Chondrocyte (in vitro differentiated cells): ENCODE measurements around the gene SGCE. TPM values are rescaled to one million over a fixed set of nuclear protein-coding genes. Genes with fewer than 3 reads are reported as not detected.

Source experiments
- DNase-seq: peaks from one replicate; pipeline ENCODE4 v3.0.0; 2021; ENCODE audit warnings: mixed read lengths, low spot score
- H3K27ac Mint-ChIP-seq: one replicate; pipeline ENCODE4 v1.8.0; 2021; ENCODE audit warnings: mild to moderate bottlenecking, moderate library complexity, mixed read lengths; ENCODE audit not compliant: unreplicated experiment
- H3K27me3 Mint-ChIP-seq: 2 replicates; pipeline ENCODE4 v1.8.0; 2021; ENCODE audit warnings: low read depth, mixed read lengths
- H3K36me3 Mint-ChIP-seq: 2 replicates; pipeline ENCODE4 v1.8.0; 2021; ENCODE audit warnings: low read depth, mixed read lengths
- H3K4me1 Mint-ChIP-seq: 2 replicates; pipeline ENCODE4 v1.8.0; 2021; ENCODE audit warnings: low read depth, mild to moderate bottlenecking, mixed read lengths
- H3K4me3 Mint-ChIP-seq: one replicate; pipeline ENCODE4 v1.8.0; 2021; ENCODE audit warnings: mild to moderate bottlenecking, moderate library complexity, mixed read lengths; ENCODE audit not compliant: unreplicated experiment
- H3K9me3 Mint-ChIP-seq: 2 replicates; pipeline ENCODE4 v1.8.0; 2021; ENCODE audit warnings: low read depth, mixed read lengths
- CTCF ChIP-seq: fragments of 200-600 bp; sonication (generic); IDR thresholded peaks from 2 replicates; pipeline ENCODE4 v1.5.0; 2021; ENCODE audit warnings: antibody characterized with exemption, mild to moderate bottlenecking, moderate library complexity
- total RNA-seq: library from RNA; stranded (reverse); gene quantifications from 3 replicates; pipeline ENCODE4 v1.2.1, GENCODE V29; 2021

SGCE gene
- total RNA-seq, 1 donor from 2014 or later: 72.3 TPM

- H3K4me1 Mint-ChIP-seq: no peaks in the 10 kb centered on the region
Observed at GRCh38 chr7:94665426-94665825, 9.5 kb upstream of the SGCE start.

GRCh38 chr7:94664023-94664422, 8.1 kb upstream of the SGCE start:
- Mint-ChIP-seq H3K4me1 (no peaks in the 10 kb centered on the region), H3K36me3 (peaks cover 4% of the 10 kb centered on the region)
- no peak for DNase-seq

More at GRCh38 chr7:94665426-94665825, 9.5 kb upstream of the SGCE start:
- Mint-ChIP-seq H3K36me3 (peaks cover 4% of the 10 kb centered on the region), H3K27me3 (no peaks in the 10 kb centered on the region), H3K4me3 (no peak overlapping the region), H3K9me3 (no peaks in the 10 kb centered on the region), H3K27ac (no peak overlapping the region)
- DNase-seq: no peak
- TF ChIP-seq CTCF: no peak

GRCh38 chr7:94662548-94662947, 6.6 kb upstream of the SGCE start:
- no peak for DNase-seq
- H3K27me3 Mint-ChIP-seq: no peaks in the 10 kb centered on the region
- peaks cover 4% of the 10 kb centered on the region for H3K36me3 Mint-ChIP-seq

More at GRCh38 chr7:94664023-94664422, 8.1 kb upstream of the SGCE start:
- Mint-ChIP-seq H3K9me3 (no peaks in the 10 kb centered on the region), H3K4me3 (no peak overlapping the region), H3K27ac (no peak overlapping the region), H3K27me3 (no peaks in the 10 kb centered on the region)
- no peak for TF ChIP-seq CTCF

GRCh38 chr7:94660006-94660405, 4.1 kb upstream of the SGCE start:
- no peak overlapping the region for H3K4me3 Mint-ChIP-seq
- H3K27ac Mint-ChIP-seq: no peak overlapping the region
- DNase-seq: no peak
- H3K4me1 Mint-ChIP-seq: peaks cover 2% of the 10 kb centered on the region
- H3K36me3 Mint-ChIP-seq: peaks cover 2% of the 10 kb centered on the region
- H3K27me3 Mint-ChIP-seq: no peaks in the 10 kb centered on the region
- H3K9me3 Mint-ChIP-seq: no peaks in the 10 kb centered on the region
- TF ChIP-seq CTCF: no peak

More at GRCh38 chr7:94662548-94662947, 6.6 kb upstream of the SGCE start:
- TF ChIP-seq CTCF: no peak
- Mint-ChIP-seq H3K4me1 (no peaks in the 10 kb centered on the region), H3K27ac (no peak overlapping the region), H3K9me3 (no peaks in the 10 kb centered on the region), H3K4me3 (no peak overlapping the region)

- peaks cover 9% of the 10 kb centered on the region for H3K4me1 Mint-ChIP-seq
- H3K27ac Mint-ChIP-seq: no peak overlapping the region
- DNase-seq: no peak
- peak overlapping the region; percentile 28 for H3K4me3 Mint-ChIP-seq
- no peaks in the 10 kb centered on the region for H3K27me3 Mint-ChIP-seq
- H3K9me3 Mint-ChIP-seq: no peaks in the 10 kb centered on the region
- H3K36me3 Mint-ChIP-seq: no peaks in the 10 kb centered on the region
- TF ChIP-seq CTCF: no peak
Observed at GRCh38 chr7:94658826-94659225, 2.9 kb upstream of the SGCE start.
